WERI-Rb-1 (cell line): ENCODE measurements around the gene LNX1.

Experiments used
- DNase-seq: peaks from one replicate; pipeline ENCODE4 v3.0.0-alpha.2; 2020
- H3K27ac ChIP-seq: fragments of 250-450 bp; sonication (Bioruptor Pico); 2 replicates; pipeline ENCODE4 v1.5.1; 2020; ENCODE audit warnings: mild to moderate bottlenecking, moderate library complexity
- H3K27me3 ChIP-seq: fragments of 250-450 bp; sonication (Bioruptor Pico); 2 replicates; pipeline ENCODE4 v1.5.1; 2021; ENCODE audit warnings: mild to moderate bottlenecking, low read depth, moderate library complexity; ENCODE audit not compliant: insufficient read depth, severe bottlenecking
- H3K36me3 ChIP-seq: fragments of 250-450 bp; sonication (Bioruptor Pico); 2 replicates; pipeline ENCODE4 v1.5.1; 2020; ENCODE audit warnings: mild to moderate bottlenecking, moderate library complexity
- H3K4me3 ChIP-seq: 2 replicates; pipeline ENCODE4 v1.5.1; 2011; ENCODE audit warnings: low read depth, mild to moderate bottlenecking, control low read depth, low read length
- H3K9me3 ChIP-seq: fragments of 250-450 bp; sonication (Bioruptor Pico); 2 replicates; pipeline ENCODE4 v1.5.1; 2021; ENCODE audit warnings: mild to moderate bottlenecking, moderate library complexity; ENCODE audit not compliant: severe bottlenecking
- TF ChIP-seq, protein P1 (sequence below): IDR thresholded peaks from 2 replicates; pipeline ENCODE4 v1.5.1; 2011; ENCODE audit warnings: low read depth, mild to moderate bottlenecking, control low read depth, inconsistent platforms, low read length

Gene LNX1

DNA sequence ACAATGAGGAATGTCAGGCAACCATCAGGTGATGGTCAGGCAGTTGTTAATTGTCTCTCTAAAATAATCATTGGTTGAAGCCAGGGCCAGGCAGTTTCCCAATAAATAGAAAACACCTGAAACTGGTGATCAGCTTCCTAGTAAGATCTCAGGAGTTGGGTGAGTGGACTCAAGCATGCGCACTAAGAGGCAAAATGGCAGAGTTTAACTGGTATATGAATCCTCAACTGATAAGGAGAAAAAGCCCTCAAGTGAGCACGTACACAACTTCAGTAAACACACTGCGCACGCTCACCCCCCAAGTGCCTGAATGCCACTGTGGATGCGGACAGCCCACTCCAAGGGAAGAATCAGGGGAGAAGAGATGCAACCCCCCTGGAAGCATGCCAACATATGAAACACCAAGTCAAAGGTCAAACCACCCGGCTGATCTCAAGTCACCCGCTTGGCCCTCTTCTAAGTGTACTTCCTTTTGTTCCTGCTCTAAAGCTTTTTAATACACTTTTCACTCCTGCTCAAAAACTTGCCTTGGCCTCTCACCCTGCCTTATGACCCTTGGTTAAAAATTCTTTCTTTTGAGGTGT lies 39.9 kb downstream of the LNX1 start:
- H3K4me3 ChIP-seq: no peak overlapping the region
- TF ChIP-seq, protein P1, sequence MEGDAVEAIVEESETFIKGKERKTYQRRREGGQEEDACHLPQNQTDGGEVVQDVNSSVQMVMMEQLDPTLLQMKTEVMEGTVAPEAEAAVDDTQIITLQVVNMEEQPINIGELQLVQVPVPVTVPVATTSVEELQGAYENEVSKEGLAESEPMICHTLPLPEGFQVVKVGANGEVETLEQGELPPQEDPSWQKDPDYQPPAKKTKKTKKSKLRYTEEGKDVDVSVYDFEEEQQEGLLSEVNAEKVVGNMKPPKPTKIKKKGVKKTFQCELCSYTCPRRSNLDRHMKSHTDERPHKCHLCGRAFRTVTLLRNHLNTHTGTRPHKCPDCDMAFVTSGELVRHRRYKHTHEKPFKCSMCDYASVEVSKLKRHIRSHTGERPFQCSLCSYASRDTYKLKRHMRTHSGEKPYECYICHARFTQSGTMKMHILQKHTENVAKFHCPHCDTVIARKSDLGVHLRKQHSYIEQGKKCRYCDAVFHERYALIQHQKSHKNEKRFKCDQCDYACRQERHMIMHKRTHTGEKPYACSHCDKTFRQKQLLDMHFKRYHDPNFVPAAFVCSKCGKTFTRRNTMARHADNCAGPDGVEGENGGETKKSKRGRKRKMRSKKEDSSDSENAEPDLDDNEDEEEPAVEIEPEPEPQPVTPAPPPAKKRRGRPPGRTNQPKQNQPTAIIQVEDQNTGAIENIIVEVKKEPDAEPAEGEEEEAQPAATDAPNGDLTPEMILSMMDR: no peak
- no peak overlapping the region for H3K27ac ChIP-seq
- peaks cover 3% of the 10 kb centered on the region for H3K9me3 ChIP-seq
- H3K27me3 ChIP-seq: peaks cover 26% of the 10 kb centered on the region
- no peaks in the 10 kb centered on the region for H3K36me3 ChIP-seq
- DNase-seq: no peak

DNA sequence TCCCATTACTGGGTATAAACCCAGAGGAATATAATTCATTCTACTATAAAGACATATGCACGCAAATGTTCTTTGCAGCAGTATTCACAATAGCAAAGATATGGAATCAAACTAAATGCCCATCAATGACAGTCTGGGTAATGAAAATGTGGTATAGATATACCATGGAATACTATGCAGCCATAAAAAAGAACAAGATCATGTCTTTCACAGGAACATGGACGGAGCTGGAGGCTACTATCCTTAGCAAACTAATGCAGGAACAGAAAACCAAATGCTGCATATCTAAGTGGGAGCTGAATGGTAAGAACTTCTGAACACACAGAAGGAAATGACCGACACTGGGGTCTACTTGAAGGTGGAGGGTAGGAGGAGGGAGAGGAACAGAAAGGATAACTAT lies 42.6 kb downstream of the LNX1 start:
- DNase-seq: no peak
- TF ChIP-seq, protein P1: no peak
- H3K27ac ChIP-seq: no peak overlapping the region
- H3K9me3 ChIP-seq: peaks cover 3% of the 10 kb centered on the region
- H3K27me3 ChIP-seq: peaks cover 26% of the 10 kb centered on the region
- H3K4me3 ChIP-seq: no peak overlapping the region
- no peaks in the 10 kb centered on the region for H3K36me3 ChIP-seq

DNA sequence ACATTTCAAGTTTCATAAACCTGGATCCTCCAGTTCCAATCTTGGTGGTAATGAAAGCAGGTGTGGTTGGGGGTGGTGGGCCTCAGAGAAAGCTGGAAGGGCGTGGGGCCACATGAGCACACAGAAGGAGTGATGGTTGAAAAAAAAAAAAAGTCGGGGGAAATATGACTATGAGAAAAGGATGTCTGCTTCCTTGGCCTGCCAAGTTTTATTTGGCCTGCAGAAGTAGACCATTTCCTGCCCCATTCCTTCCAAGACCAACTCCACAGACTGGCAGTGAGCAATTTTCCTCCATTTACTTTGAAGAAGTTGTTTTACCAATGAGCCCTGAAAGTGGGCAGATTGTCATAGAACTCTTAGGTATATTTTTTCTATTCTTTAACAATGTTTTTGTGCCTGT lies 43.3 kb downstream of the LNX1 start:
- no peak for DNase-seq
- H3K9me3 ChIP-seq: peaks cover 3% of the 10 kb centered on the region
- H3K4me3 ChIP-seq: no peak overlapping the region
- no peaks in the 10 kb centered on the region for H3K36me3 ChIP-seq
- H3K27me3 ChIP-seq: peaks cover 30% of the 10 kb centered on the region
- H3K27ac ChIP-seq: no peak overlapping the region
- TF ChIP-seq, protein P1: no peak

DNA sequence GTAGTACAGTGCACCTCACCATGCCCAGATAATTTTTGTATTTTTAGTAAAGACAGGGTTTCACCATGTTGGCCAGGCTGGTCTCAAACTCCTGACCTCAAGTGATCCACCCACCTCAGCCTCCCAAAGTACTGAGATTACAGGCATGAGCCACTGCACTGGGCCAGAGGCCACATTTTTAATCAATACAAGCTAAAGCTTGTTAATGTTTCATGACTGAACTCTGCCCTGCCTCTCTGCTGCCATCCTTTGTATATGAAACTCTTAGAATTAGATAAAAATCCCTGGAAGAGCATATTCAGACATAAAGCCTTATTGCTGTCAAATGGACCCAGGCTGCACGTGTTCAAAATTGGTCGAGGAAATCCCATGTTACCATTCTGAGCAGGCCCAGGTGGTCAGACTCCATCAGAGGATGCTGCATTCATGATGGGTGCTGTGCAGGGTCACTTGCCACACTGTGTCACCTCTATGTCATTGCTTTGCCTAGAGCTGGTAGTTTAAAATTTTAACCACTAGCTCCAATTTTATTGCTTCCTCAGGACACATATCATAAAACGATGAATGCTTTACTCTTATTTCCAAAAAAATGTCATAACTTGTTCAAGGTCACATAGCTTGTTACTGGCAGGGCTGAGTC lies 45.2 kb downstream of the LNX1 start:
- Histone ChIP-seq H3K9me3 (peaks cover 3% of the 10 kb centered on the region), H3K27me3 (peaks cover 38% of the 10 kb centered on the region), H3K27ac (no peak overlapping the region), H3K36me3 (no peaks in the 10 kb centered on the region), H3K4me3 (no peak overlapping the region)
- TF ChIP-seq, protein P1: no peak
- DNase-seq: no peak

DNA sequence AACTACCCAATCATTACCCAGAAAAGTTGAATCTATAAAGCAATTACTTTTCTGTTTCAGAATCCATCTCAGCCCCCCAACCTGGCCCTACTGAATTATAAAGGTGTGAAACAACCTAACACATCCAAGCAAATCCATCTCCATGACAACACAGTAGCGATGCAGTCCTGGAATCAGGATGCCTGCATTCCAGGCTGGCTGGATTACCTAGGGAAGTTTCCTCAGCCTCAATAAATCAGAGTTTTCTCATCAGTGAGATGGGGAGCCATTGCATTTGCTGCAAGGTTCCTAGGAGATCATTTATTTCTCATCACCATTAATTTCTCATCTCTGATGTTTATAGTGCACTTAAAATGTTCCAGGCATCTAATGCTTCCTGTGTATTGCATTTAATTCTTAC lies 46.0 kb downstream of the LNX1 start:
- H3K4me3 ChIP-seq: no peak overlapping the region
- no peaks in the 10 kb centered on the region for H3K36me3 ChIP-seq
- TF ChIP-seq, protein P1: no peak
- H3K27me3 ChIP-seq: peaks cover 36% of the 10 kb centered on the region
- H3K9me3 ChIP-seq: peaks cover 3% of the 10 kb centered on the region
- no peak overlapping the region for H3K27ac ChIP-seq
- DNase-seq: no peak

DNA sequence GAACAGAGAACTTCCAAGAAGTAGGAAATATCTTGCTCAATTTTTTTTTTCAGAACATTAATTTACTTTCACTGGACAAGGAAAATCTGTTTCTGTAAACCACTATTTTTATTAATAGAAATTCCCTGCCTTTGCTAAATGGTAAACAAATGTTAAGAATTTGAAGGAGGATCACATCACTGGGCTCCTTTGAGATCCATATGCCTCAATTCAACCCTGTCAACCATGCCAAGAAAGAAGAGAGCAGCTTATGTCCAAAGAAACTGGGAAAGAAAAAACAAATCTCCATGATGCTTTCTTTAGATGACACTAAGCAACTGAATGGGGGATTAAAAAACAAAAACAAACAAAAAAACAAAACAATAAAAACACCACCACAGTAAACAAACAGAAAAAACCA lies 47.7 kb downstream of the LNX1 start:
- Histone ChIP-seq H3K27ac (no peak overlapping the region), H3K27me3 (peaks cover 40% of the 10 kb centered on the region), H3K9me3 (peaks cover 1% of the 10 kb centered on the region), H3K36me3 (no peaks in the 10 kb centered on the region), H3K4me3 (no peak overlapping the region)
- TF ChIP-seq, protein P1: no peak
- no peak for DNase-seq
